ENCODE measurements around the gene PIANP.
A peak's percentile ranks its signal among the peaks of the same experiment; 100 is the strongest.

PIANP gene

GRCh38 chr12:6725350-6725749 lies 24.7 kb upstream of the PIANP start:
- H3K9ac ChIP-seq (ENCODE audit: low read length): no peak overlapping the region
- H4K91ac ChIP-seq (ENCODE audit: low read depth, low read length): no peak overlapping the region
- H4K8ac ChIP-seq (ENCODE audit: low read depth, low read length): no peak overlapping the region
- H3K79me2 ChIP-seq (ENCODE audit: control insufficient read depth, insufficient read depth, low read length, poor library complexity): peaks cover 4% of the 10 kb centered on the region
- WGBS (ENCODE audit: extremely low coverage, insufficient coverage, insufficient read length): no CpG with 5 or more reads among the region's 7 CpGs
- H3K4ac ChIP-seq (ENCODE audit: low read depth, low read length): no peak overlapping the region
- no peaks in the 10 kb centered on the region for H3K9me3 ChIP-seq (ENCODE audit: insufficient read depth, low read depth, low read length)
- no peaks in the 10 kb centered on the region for H3K27me3 ChIP-seq (ENCODE audit: insufficient read depth, low read length)
- no peak overlapping the region for H2BK120ac ChIP-seq (ENCODE audit: insufficient read depth, low read length, poor library complexity)
- no peak overlapping the region for H3K4me2 ChIP-seq (ENCODE audit: low read length)
- H4K12ac ChIP-seq (ENCODE audit: low read depth, low read length): no peak overlapping the region
- no peak overlapping the region for H3K23ac ChIP-seq (ENCODE audit: low read length)
- no peak overlapping the region for H2BK5ac ChIP-seq (ENCODE audit: low read depth, low read length, poor library complexity)
- peaks cover 14 to 23% of the 10 kb centered on the region in 2 experiments for H3K36me3 ChIP-seq (ENCODE audit: control insufficient read depth in 1 of 2, insufficient read depth in 2 of 2, low read length in 2 of 2)
- no peak overlapping the region for H3K18ac ChIP-seq (ENCODE audit: low read length)
- H2AK5ac ChIP-seq (ENCODE audit: low read length): no peak overlapping the region
- DNase-seq: no peak
- H2BK12ac ChIP-seq (ENCODE audit: low read length): no peak overlapping the region
- H3K14ac ChIP-seq (ENCODE audit: low read length): no peak overlapping the region
- no peak overlapping the region for H3K27ac ChIP-seq (ENCODE audit: low read depth, low read length)
- no peak overlapping the region for H2AFZ ChIP-seq (ENCODE audit: insufficient read depth, low read length, poor library complexity)
- peaks cover 4 to 5% of the 10 kb centered on the region in 2 experiments for H3K4me1 ChIP-seq (ENCODE audit: control insufficient read depth in 1 of 2, insufficient read depth in 2 of 2, low read length in 2 of 2)
- peaks cover 9% of the 10 kb centered on the region for H3K79me1 ChIP-seq (ENCODE audit: low read length)
- no peak overlapping the region for H3K4me3 ChIP-seq (ENCODE audit: low read depth, low read length)

- peak overlapping the region; percentile 78 for H3K27ac ChIP-seq (ENCODE audit: low read depth, low read length)
- no peak overlapping the region for H2BK5ac ChIP-seq (ENCODE audit: low read depth, low read length, poor library complexity)
- H2AK5ac ChIP-seq (ENCODE audit: low read length): peak overlapping the region; percentile 67
- peak overlapping the region; percentile 61 for H2AFZ ChIP-seq (ENCODE audit: insufficient read depth, low read length, poor library complexity)
- H3K4me1 ChIP-seq (ENCODE audit: control insufficient read depth in 1 of 2, insufficient read depth in 2 of 2, low read length in 2 of 2): peaks cover 4 to 5% of the 10 kb centered on the region in 2 experiments
- H4K91ac ChIP-seq (ENCODE audit: low read depth, low read length): peak overlapping the region; percentile 76
- peak overlapping the region; percentile 43 for H3K4ac ChIP-seq (ENCODE audit: low read depth, low read length)
- peaks cover 7 to 15% of the 10 kb centered on the region in 2 experiments for H3K36me3 ChIP-seq (ENCODE audit: control insufficient read depth in 1 of 2, insufficient read depth in 2 of 2, low read length in 2 of 2)
- peak overlapping the region; percentile 71 for H3K4me3 ChIP-seq (ENCODE audit: low read depth, low read length)
- H4K8ac ChIP-seq (ENCODE audit: low read depth, low read length): peak overlapping the region; percentile 86
- peaks cover 2% of the 10 kb centered on the region for H3K9me3 ChIP-seq (ENCODE audit: insufficient read depth, low read depth, low read length)
- H4K12ac ChIP-seq (ENCODE audit: low read depth, low read length): peak overlapping the region; percentile 83
- H3K27me3 ChIP-seq (ENCODE audit: insufficient read depth, low read length): no peaks in the 10 kb centered on the region
- no peak overlapping the region for H2BK120ac ChIP-seq (ENCODE audit: insufficient read depth, low read length, poor library complexity)
- peak overlapping the region; percentile 63 for H3K14ac ChIP-seq (ENCODE audit: low read length)
- peak overlapping the region; percentile 66 for H3K9ac ChIP-seq (ENCODE audit: low read length)
- H3K4me2 ChIP-seq (ENCODE audit: low read length): peak overlapping the region; percentile 75
- H3K79me2 ChIP-seq (ENCODE audit: control insufficient read depth, insufficient read depth, low read length, poor library complexity): peaks cover 4% of the 10 kb centered on the region
- H3K18ac ChIP-seq (ENCODE audit: low read length): peak overlapping the region; percentile 81
- no peak overlapping the region for H3K23ac ChIP-seq (ENCODE audit: low read length)
- H2BK12ac ChIP-seq (ENCODE audit: low read length): peak overlapping the region; percentile 1
- DNase-seq: peak in 1 of 2 donors; percentile 42
- H3K79me1 ChIP-seq (ENCODE audit: low read length): peaks cover 9% of the 10 kb centered on the region
- no CpG with 5 or more reads among the region's 10 CpGs for WGBS (ENCODE audit: extremely low coverage, insufficient coverage, insufficient read length)
Measured at GRCh38 chr12:6724409-6724797, 23.8 kb upstream of the PIANP start.

GRCh38 chr12:6723607-6724408 lies 23.2 kb upstream of the PIANP start, which contains the start of gene COPS7A:
Gene COPS7A (plus strand): TSS chr12:6724046. CDS start chr12:6724657, 611 bp downstream.
- Histone ChIP-seq H3K27ac (ENCODE audit: low read depth, low read length) (peak within 1 kb of the TSS; percentile 78), H3K14ac (ENCODE audit: low read length) (peak within 1 kb of the TSS; percentile 63), H3K36me3 (ENCODE audit: control insufficient read depth in 1 of 2, insufficient read depth in 2 of 2, low read length in 2 of 2) (peaks cover 2 to 10% of the 10 kb centered on the region in 2 experiments), H3K4me1 (ENCODE audit: control insufficient read depth in 1 of 2, insufficient read depth in 2 of 2, low read length in 2 of 2) (peaks cover 4 to 5% of the 10 kb centered on the region in 2 experiments), H2BK5ac (ENCODE audit: low read depth, low read length, poor library complexity) (no peak within 1 kb of the TSS), H3K9ac (ENCODE audit: low read length) (peak within 1 kb of the TSS; percentile 66), H4K12ac (ENCODE audit: low read depth, low read length) (peak within 1 kb of the TSS; percentile 95), H2BK120ac (ENCODE audit: insufficient read depth, low read length, poor library complexity) (no peak within 1 kb of the TSS), H2BK12ac (ENCODE audit: low read length) (peak within 1 kb of the TSS; percentile 1), H3K23ac (ENCODE audit: low read length) (no peak within 1 kb of the TSS), H3K27me3 (ENCODE audit: insufficient read depth, low read length) (no peaks in the 10 kb centered on the region), H4K8ac (ENCODE audit: low read depth, low read length) (peak within 1 kb of the TSS; percentile 100), H3K9me3 (ENCODE audit: insufficient read depth, low read depth, low read length) (peaks cover 2% of the 10 kb centered on the region), H3K4me2 (ENCODE audit: low read length) (peak within 1 kb of the TSS; percentile 75), H2AFZ (ENCODE audit: insufficient read depth, low read length, poor library complexity) (peak within 1 kb of the TSS; percentile 100), H3K79me1 (ENCODE audit: low read length) (peaks cover 9% of the 10 kb centered on the region), H3K79me2 (ENCODE audit: control insufficient read depth, insufficient read depth, low read length, poor library complexity) (peaks cover 4% of the 10 kb centered on the region), H3K4ac (ENCODE audit: low read depth, low read length) (peak within 1 kb of the TSS; percentile 83), H3K18ac (ENCODE audit: low read length) (peak within 1 kb of the TSS; percentile 81), H3K4me3 (ENCODE audit: low read depth, low read length) (peak within 1 kb of the TSS; percentile 71), H4K91ac (ENCODE audit: low read depth, low read length) (peak within 1 kb of the TSS; percentile 76), H2AK5ac (ENCODE audit: low read length) (peak within 1 kb of the TSS; percentile 67)
- no CpG with 5 or more reads among the region's 49 CpGs for WGBS (ENCODE audit: extremely low coverage, insufficient coverage, insufficient read length)
- DNase-seq: peak; percentile 99

- Histone ChIP-seq H3K4me3 (ENCODE audit: low read depth, low read length) (no peak overlapping the region), H2BK120ac (ENCODE audit: insufficient read depth, low read length, poor library complexity) (no peak overlapping the region), H3K9me3 (ENCODE audit: insufficient read depth, low read depth, low read length) (peaks cover 2% of the 10 kb centered on the region), H2AFZ (ENCODE audit: insufficient read depth, low read length, poor library complexity) (no peak overlapping the region), H3K18ac (ENCODE audit: low read length) (no peak overlapping the region), H4K8ac (ENCODE audit: low read depth, low read length) (no peak overlapping the region), H2BK12ac (ENCODE audit: low read length) (no peak overlapping the region), H4K91ac (ENCODE audit: low read depth, low read length) (no peak overlapping the region), H3K9ac (ENCODE audit: low read length) (no peak overlapping the region), H3K23ac (ENCODE audit: low read length) (no peak overlapping the region), H4K12ac (ENCODE audit: low read depth, low read length) (no peak overlapping the region), H3K4ac (ENCODE audit: low read depth, low read length) (no peak overlapping the region), H3K14ac (ENCODE audit: low read length) (no peak overlapping the region), H3K27me3 (ENCODE audit: insufficient read depth, low read length) (no peaks in the 10 kb centered on the region), H2AK5ac (ENCODE audit: low read length) (no peak overlapping the region), H3K36me3 (ENCODE audit: control insufficient read depth in 1 of 2, insufficient read depth in 2 of 2, low read length in 2 of 2) (peaks cover 0 to 3% of the 10 kb centered on the region in 2 experiments), H3K4me1 (ENCODE audit: control insufficient read depth in 1 of 2, insufficient read depth in 2 of 2, low read length in 2 of 2) (peaks cover 4 to 5% of the 10 kb centered on the region in 2 experiments), H3K27ac (ENCODE audit: low read depth, low read length) (no peak overlapping the region), H3K4me2 (ENCODE audit: low read length) (no peak overlapping the region), H3K79me1 (ENCODE audit: low read length) (peaks cover 9% of the 10 kb centered on the region), H3K79me2 (ENCODE audit: control insufficient read depth, insufficient read depth, low read length, poor library complexity) (peaks cover 4% of the 10 kb centered on the region), H2BK5ac (ENCODE audit: low read depth, low read length, poor library complexity) (no peak overlapping the region)
- DNase-seq: no peak
- no CpG with 5 or more reads among the region's 3 CpGs for WGBS (ENCODE audit: extremely low coverage, insufficient coverage, insufficient read length)
Measured at GRCh38 chr12:6722863-6723262, 22.2 kb upstream of the PIANP start.
